ENCODE results near the gene EVA1A. TPM values are rescaled to one million over a fixed set of nuclear protein-coding genes. Genes with fewer than 3 reads are reported as not detected.

EVA1A gene
- total RNA-seq, 2 experiments from 2014 or later = not detected

GRCh38 chr2:75559680-75560021 is 1.1 kb downstream of the EVA1A start:
- H3K4me3 ChIP-seq (ENCODE audit: low read depth, low read length, poor library complexity, severe bottlenecking) = no peak overlapping the region
- TF ChIP-seq EZH2phosphoT487 (IDR thresholded peaks at IDR 0.05; ENCODE audit: borderline replicate concordance, low read depth, low read length) = no peak
- no peak for TF ChIP-seq CTCF (conservative IDR thresholded peaks at IDR 0.05; ENCODE audit: low read length)
- ChIA-PET CTCF (ENCODE audit: unreplicated experiment) (no interaction called here), POLR2A (no interaction called here)
- no peak overlapping the region for H3K27ac ChIP-seq (ENCODE audit: low read depth, low read length, poor library complexity, severe bottlenecking)
- H3K36me3 ChIP-seq (ENCODE audit: insufficient read depth, low read length) = no peaks in the 10 kb centered on the region
- H3K4me2 ChIP-seq (ENCODE audit: low read length) = no peak overlapping the region
- no peaks in the 10 kb centered on the region for H4K20me1 ChIP-seq (ENCODE audit: insufficient read depth, low read length)
- intact Hi-C loops (cut with micrococcal nuclease; ENCODE audit: unreplicated experiment) = no loop called here
- H3K9me2 ChIP-seq (ENCODE audit: insufficient read depth, low read length) = no peaks in the 10 kb centered on the region
- H3K9me3 ChIP-seq (ENCODE audit: low read length) = no peaks in the 10 kb centered on the region
- H3K79me2 ChIP-seq (ENCODE audit: insufficient read depth, low read depth, low read length) = no peaks in the 10 kb centered on the region
- H2AFZ ChIP-seq (ENCODE audit: low read length) = no peak overlapping the region
- BruUV-seq (replicated peaks) = no TSS peak
- DNase-seq (ENCODE audit: low spot score) = no peak
- no peaks in the 10 kb centered on the region for H3K4me1 ChIP-seq (ENCODE audit: insufficient read depth, low read length, poor library complexity, severe bottlenecking)

GRCh38 chr2:75558786-75559679 is 1.7 kb downstream of the EVA1A start:
- Histone ChIP-seq H3K9me3 (ENCODE audit: low read length) (no peaks in the 10 kb centered on the region), H3K9me2 (ENCODE audit: insufficient read depth, low read length) (no peaks in the 10 kb centered on the region), H3K4me3 (ENCODE audit: low read depth, low read length, poor library complexity, severe bottlenecking) (no peak overlapping the region), H3K79me2 (ENCODE audit: insufficient read depth, low read depth, low read length) (no peaks in the 10 kb centered on the region), H2AFZ (ENCODE audit: low read length) (no peak overlapping the region), H4K20me1 (ENCODE audit: insufficient read depth, low read length) (no peaks in the 10 kb centered on the region), H3K36me3 (ENCODE audit: insufficient read depth, low read length) (no peaks in the 10 kb centered on the region), H3K4me2 (ENCODE audit: low read length) (no peak overlapping the region), H3K27ac (ENCODE audit: low read depth, low read length, poor library complexity, severe bottlenecking) (no peak overlapping the region), H3K4me1 (ENCODE audit: insufficient read depth, low read length, poor library complexity, severe bottlenecking) (no peaks in the 10 kb centered on the region)
- intact Hi-C loops (cut with micrococcal nuclease; ENCODE audit: unreplicated experiment) = no loop called here
- BruUV-seq (replicated peaks) = no TSS peak
- no peak for TF ChIP-seq EZH2phosphoT487 (IDR thresholded peaks at IDR 0.05; ENCODE audit: borderline replicate concordance, low read depth, low read length)
- no peak for TF ChIP-seq CTCF (conservative IDR thresholded peaks at IDR 0.05; ENCODE audit: low read length)
- ChIA-PET CTCF (ENCODE audit: unreplicated experiment) (no interaction called here), POLR2A (no interaction called here)
- DNase-seq (ENCODE audit: low spot score) = no peak

- no peak for DNase-seq (ENCODE audit: low spot score)
- no peak overlapping the region for H3K4me2 ChIP-seq (ENCODE audit: low read length)
- POLR2A ChIA-PET = no interaction called here
- CTCF ChIA-PET (ENCODE audit: unreplicated experiment) = no interaction called here
- H3K4me3 ChIP-seq (ENCODE audit: low read depth, low read length, poor library complexity, severe bottlenecking) = no peak overlapping the region
- H3K4me1 ChIP-seq (ENCODE audit: insufficient read depth, low read length, poor library complexity, severe bottlenecking) = no peaks in the 10 kb centered on the region
- BruUV-seq (replicated peaks) = no TSS peak
- no peaks in the 10 kb centered on the region for H3K9me2 ChIP-seq (ENCODE audit: insufficient read depth, low read length)
- H3K27ac ChIP-seq (ENCODE audit: low read depth, low read length, poor library complexity, severe bottlenecking) = no peak overlapping the region
- TF ChIP-seq EZH2phosphoT487 (IDR thresholded peaks at IDR 0.05; ENCODE audit: borderline replicate concordance, low read depth, low read length) (no peak), CTCF (conservative IDR thresholded peaks at IDR 0.05; ENCODE audit: low read length) (no peak)
- H2AFZ ChIP-seq (ENCODE audit: low read length) = no peak overlapping the region
- no peaks in the 10 kb centered on the region for H3K36me3 ChIP-seq (ENCODE audit: insufficient read depth, low read length)
- H3K79me2 ChIP-seq (ENCODE audit: insufficient read depth, low read depth, low read length) = no peaks in the 10 kb centered on the region
- intact Hi-C loops (cut with micrococcal nuclease; ENCODE audit: unreplicated experiment) = no loop called here
- H4K20me1 ChIP-seq (ENCODE audit: insufficient read depth, low read length) = no peaks in the 10 kb centered on the region
- H3K9me3 ChIP-seq (ENCODE audit: low read length) = no peaks in the 10 kb centered on the region
Measured at GRCh38 chr2:75558136-75558535, 2.6 kb downstream of the EVA1A start.
